Measurements from ENCODE around the gene PDLIM4.

Gene PDLIM4

DNA sequence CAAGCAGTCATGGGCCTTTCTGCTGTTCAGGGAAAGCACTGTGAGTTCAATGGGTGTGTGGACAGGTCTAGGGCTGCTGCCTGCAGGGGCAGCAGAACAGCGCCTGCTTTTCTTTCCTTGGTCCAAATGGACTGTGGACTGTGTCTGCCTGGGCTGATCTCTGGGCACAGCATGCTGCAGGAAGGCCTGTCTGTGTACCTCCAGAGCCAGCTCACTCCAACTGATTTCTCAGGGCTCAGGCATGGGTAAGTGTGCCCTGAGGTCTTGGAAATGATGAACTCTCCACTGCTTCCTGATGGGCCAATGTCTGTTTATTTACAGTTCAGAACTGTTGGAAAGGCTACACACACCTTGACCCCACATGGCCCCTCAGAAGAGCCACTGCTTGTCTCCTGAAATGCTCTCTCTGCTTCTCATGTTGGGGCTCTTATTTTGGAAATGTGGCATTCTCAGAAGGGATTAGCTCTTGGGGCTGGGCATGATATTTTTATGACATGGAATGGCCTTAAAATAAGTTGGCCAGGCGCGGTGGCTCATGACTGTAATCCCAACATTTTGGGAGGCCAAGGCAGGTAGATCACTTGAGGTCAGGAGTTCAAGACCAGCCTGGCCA lies 63.7 kb downstream of the PDLIM4 start:
- no peak for TF ChIP-seq POLR2A (IDR thresholded peaks at IDR 0.05; ENCODE audit: low read depth, low read length)
- no peak for DNase-seq (ENCODE audit: insufficient read length, low spot score)
- FAIRE-seq = no peak

DNA sequence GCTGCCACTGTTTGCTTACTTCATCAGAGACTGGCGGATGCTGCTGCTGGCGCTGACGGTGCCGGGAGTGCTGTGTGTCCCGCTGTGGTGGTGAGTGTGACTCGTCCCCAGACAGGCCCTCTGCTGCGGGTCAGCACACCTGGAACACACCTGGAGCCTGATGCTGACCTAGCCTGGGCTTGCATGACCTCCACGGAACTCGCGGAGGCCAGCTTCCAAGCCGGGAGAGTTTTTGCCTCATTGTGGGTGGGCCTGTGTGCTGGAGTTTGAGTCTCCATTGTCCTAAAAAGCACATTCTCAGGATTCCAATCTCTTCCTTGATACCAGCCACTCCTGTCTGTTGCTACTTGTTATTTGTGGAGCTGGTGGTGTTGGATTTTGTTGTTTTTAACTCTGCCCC lies 64.8 kb downstream of the PDLIM4 start:
- DNase-seq (ENCODE audit: insufficient read length, low spot score) (no peak), FAIRE-seq (no peak)
- TF ChIP-seq POLR2A (IDR thresholded peaks at IDR 0.05; ENCODE audit: low read depth, low read length) = no peak
